Colonic mucosa (tissue), 4 donors: ENCODE results near the gene CFAP251. TPM values are rescaled to one million over a fixed set of nuclear protein-coding genes. Genes with fewer than 3 reads are reported as not detected.
"Not testable (repeated sequence)": the region's sequence is repeated elsewhere in the genome, so short reads cannot be mapped to it uniquely, and the experiment has no call there.

ENCODE experiments used
- DNase-seq: peaks from one replicate; pipeline ENCODE4 v3.0.0-alpha.2; 2020
- H3K27ac ChIP-seq: fragments of 200-600 bp; one replicate; pipeline ENCODE4 v1.8.0; 2021
- H3K27me3 ChIP-seq: fragments of 200-600 bp; one replicate; pipeline ENCODE4 v1.8.0; 2021
- H3K36me3 ChIP-seq: fragments of 200-600 bp; one replicate; pipeline ENCODE4 v1.8.0; 2021
- H3K4me1 ChIP-seq: fragments of 200-600 bp; one replicate; pipeline ENCODE4 v1.8.0; 2021; ENCODE audit warnings: mild to moderate bottlenecking
- H3K4me3 ChIP-seq: fragments of 200-600 bp; one replicate; pipeline ENCODE4 v1.8.0; 2021
- H3K9ac ChIP-seq, 2 donors: one replicate each; pipeline ENCODE4 v1.7.0; 2013; ENCODE audit warnings: control low read depth in 2 of 2, low read depth in 2 of 2, low read length in 2 of 2
- H3K9me3 ChIP-seq: fragments of 200-600 bp; one replicate; pipeline ENCODE4 v1.8.0; 2021
- CTCF ChIP-seq: fragments of 200-600 bp; IDR thresholded peaks from one replicate; pipeline ENCODE4 v1.8.0; 2022; ENCODE audit warnings: antibody characterized with exemption, mild to moderate bottlenecking
- intact Hi-C: fragments of 100-400 bp; cut with DNase I; formaldehyde crosslinking; loops from one replicate; pipeline ENCODE4 v1.14.1; 2022
- total RNA-seq, 2 donors: library from RNA; stranded (reverse); fragmentation: NEBNext Ultra II Directional in 1 of 2; extraction: Animal tissue kit (Norgen Biotek cat#: 25700) in 1 of 2; gene quantifications; one replicate each; pipeline ENCODE4 v1.2.1, GENCODE V29; 2021
- donor health status: healthy.
- donor health status: DM: no; HTN: no; CAD: no.
- donor health status: DM: no; HTN: no; CAD: no.

Gene CFAP251
- total RNA-seq, 2 donors from 2014 or later: 0.64 to 0.93 TPM

- no peaks in the 10 kb centered on the region for H3K4me1 ChIP-seq
- no peak overlapping the region for H3K9ac ChIP-seq
- intact Hi-C loops: loop anchor here (10.0 kb wide), 1 partner anchor 99 kb away; the partner anchor contains the start of gene BCL7A
- TF ChIP-seq CTCF: no peak
- H3K27ac ChIP-seq: no peak overlapping the region
- H3K9me3 ChIP-seq: no peaks in the 10 kb centered on the region
- DNase-seq: no peak
- H3K27me3 ChIP-seq: no peaks in the 10 kb centered on the region
- no peaks in the 10 kb centered on the region for H3K36me3 ChIP-seq
- H3K4me3 ChIP-seq: no peak overlapping the region
Observed at GRCh38 chr12:121925358-121925695, 6.9 kb downstream of the CFAP251 start.

- no peak for TF ChIP-seq CTCF
- no peaks in the 10 kb centered on the region for H3K9me3 ChIP-seq
- H3K27me3 ChIP-seq: no peaks in the 10 kb centered on the region
- DNase-seq: no peak
- intact Hi-C loops: loop anchor here (10.0 kb wide), 1 partner anchor 98 kb away; the partner anchor contains the start of gene BCL7A
- no peaks in the 10 kb centered on the region for H3K36me3 ChIP-seq
- H3K27ac ChIP-seq: no peak overlapping the region
- H3K9ac ChIP-seq: no peak overlapping the region
- H3K4me1 ChIP-seq: no peaks in the 10 kb centered on the region
- no peak overlapping the region for H3K4me3 ChIP-seq
Observed at GRCh38 chr12:121926874-121927706, 8.7 kb downstream of the CFAP251 start.

GRCh38 chr12:121927813-121928212 is 9.4 kb downstream of the CFAP251 start:
- DNase-seq: no peak
- H3K36me3 ChIP-seq: no peaks in the 10 kb centered on the region

GRCh38 chr12:121929545-121929944 is 11.2 kb downstream of the CFAP251 start:
- intact Hi-C loops: loop anchor here (10.0 kb wide), 1 partner anchor 95 kb away; the partner anchor contains the start of gene BCL7A
- H3K9me3 ChIP-seq, H3K27ac ChIP-seq, H3K27me3 ChIP-seq, H3K36me3 ChIP-seq, H3K9ac ChIP-seq, H3K4me3 ChIP-seq, H3K4me1 ChIP-seq, DNase-seq: not testable (repeated sequence)

More at GRCh38 chr12:121927813-121928212, 9.4 kb downstream of the CFAP251 start:
- Histone ChIP-seq H3K4me3 (no peak overlapping the region), H3K27ac (no peak overlapping the region), H3K9me3 (no peaks in the 10 kb centered on the region), H3K9ac (no peak overlapping the region), H3K4me1 (no peaks in the 10 kb centered on the region), H3K27me3 (no peaks in the 10 kb centered on the region)
- no peak for TF ChIP-seq CTCF
- intact Hi-C loops: loop anchor here (10.0 kb wide), 1 partner anchor 97 kb away; the partner anchor contains the start of gene BCL7A

- Histone ChIP-seq H3K9ac (no peak overlapping the region), H3K36me3 (no peaks in the 10 kb centered on the region), H3K27ac (no peak overlapping the region), H3K27me3 (no peaks in the 10 kb centered on the region), H3K4me1 (no peaks in the 10 kb centered on the region), H3K4me3 (no peak overlapping the region), H3K9me3 (no peaks in the 10 kb centered on the region)
- DNase-seq: no peak
- no peak for TF ChIP-seq CTCF
- intact Hi-C loops: no loop called here
Observed at GRCh38 chr12:121930862-121931261, 12.5 kb downstream of the CFAP251 start.

- Histone ChIP-seq H3K27ac (no peak overlapping the region), H3K36me3 (no peaks in the 10 kb centered on the region), H3K4me1 (no peaks in the 10 kb centered on the region), H3K9me3 (no peaks in the 10 kb centered on the region), H3K4me3 (no peak overlapping the region), H3K9ac (no peak overlapping the region), H3K27me3 (no peaks in the 10 kb centered on the region)
- intact Hi-C loops: no loop called here
- no peak for TF ChIP-seq CTCF
- no peak for DNase-seq
Observed at GRCh38 chr12:121932176-121932536, 13.8 kb downstream of the CFAP251 start.
